Measurements from ENCODE around the gene TOR4A. TPM values are rescaled to one million over a fixed set of nuclear protein-coding genes. Genes with fewer than 3 reads are reported as not detected.

The TOR4A gene
- total and polyA plus RNA-seq, 4 experiments from 2014 or later: 0.46 to 2.1 (median 1.4) TPM

DNA sequence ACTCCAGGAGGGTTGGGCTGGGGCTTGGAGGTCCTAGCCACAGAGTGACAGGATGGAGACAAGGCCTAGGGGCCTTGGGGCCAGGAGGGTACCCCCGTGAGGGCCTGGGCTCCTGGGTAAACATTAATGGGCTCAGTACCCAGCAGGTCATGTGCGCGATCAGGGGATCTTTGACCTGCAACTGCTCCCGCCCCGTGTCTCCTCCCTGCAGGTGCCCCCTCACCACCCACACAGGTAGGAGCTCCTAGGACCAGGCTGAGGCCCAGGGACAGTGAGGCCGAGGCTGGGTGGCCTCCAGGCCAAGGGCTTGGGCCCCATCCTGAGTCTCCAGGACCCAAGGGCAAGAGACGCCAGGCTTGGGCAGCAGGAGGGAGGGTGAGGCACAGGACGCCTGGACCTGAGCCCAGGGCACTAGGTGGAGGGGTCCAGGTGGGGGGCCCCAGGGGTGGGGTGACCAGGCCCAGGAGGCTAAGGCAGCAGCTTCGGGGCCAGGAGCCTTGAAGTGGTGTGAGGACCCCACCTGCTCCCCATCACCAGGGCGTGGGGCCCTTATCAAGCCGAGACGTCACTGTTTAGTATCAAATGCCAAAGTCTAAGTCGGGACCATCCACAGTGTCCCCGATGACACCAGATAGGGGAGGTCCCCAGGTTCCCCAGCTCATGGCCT lies 46.7 kb upstream of the TOR4A start, which contains the start of gene SLC34A3:
SLC34A3 (plus strand) TSS at position 197 of the 667 bp plus-strand sequence. CDS start 802 bp downstream, outside the sequence.
- DNase-seq: no peak
- no peaks in the 10 kb centered on the region for H3K36me3 Mint-ChIP-seq
- H3K4me3 ChIP-seq (ENCODE audit: low read length in 2 of 2): no peak within 1 kb of the TSS
- H3K9me3 Mint-ChIP-seq: no peaks in the 10 kb centered on the region
- H3K27me3 Mint-ChIP-seq: peaks cover 3 to 11% of the 10 kb centered on the region in 2 donors
- no peaks in the 10 kb centered on the region for H3K36me3 ChIP-seq (ENCODE audit: insufficient read depth, low read length)
- intact Hi-C loops (cut with micrococcal nuclease): no loop called here
- H3K4me1 Mint-ChIP-seq: peaks cover 2 to 6% (median 3%) of the 10 kb centered on the region in 4 donors
- H3K27me3 ChIP-seq (ENCODE audit: insufficient read depth, low read length): no peaks in the 10 kb centered on the region
- H3K4me1 ChIP-seq (ENCODE audit: insufficient read depth, low read length): peaks cover under 1% of the 10 kb centered on the region
- H3K27ac Mint-ChIP-seq: no peak within 1 kb of the TSS
- ChIA-PET CTCF (ENCODE audit: partially characterized antibody) (interaction anchor here (0.6 to 2.0 kb wide), 2 partner anchors 113 to 515 kb away, joined by 3 to 5 read pairs; no protein-coding TSS in a partner anchor), POLR2A (ENCODE audit: partially characterized antibody) (interaction anchor here (1.7 kb wide), 1 partner anchor 10 kb away, joined by 7 read pairs; the partner anchor contains the start of gene TUBB4B)
- H3K4me3 Mint-ChIP-seq: no peak within 1 kb of the TSS
- no peaks in the 10 kb centered on the region for H3K9me3 ChIP-seq (ENCODE audit: control insufficient read depth in 1 of 2, low read length in 2 of 2)
- no peak within 1 kb of the TSS for H3K27ac ChIP-seq (ENCODE audit: low read depth, low read length)

DNA sequence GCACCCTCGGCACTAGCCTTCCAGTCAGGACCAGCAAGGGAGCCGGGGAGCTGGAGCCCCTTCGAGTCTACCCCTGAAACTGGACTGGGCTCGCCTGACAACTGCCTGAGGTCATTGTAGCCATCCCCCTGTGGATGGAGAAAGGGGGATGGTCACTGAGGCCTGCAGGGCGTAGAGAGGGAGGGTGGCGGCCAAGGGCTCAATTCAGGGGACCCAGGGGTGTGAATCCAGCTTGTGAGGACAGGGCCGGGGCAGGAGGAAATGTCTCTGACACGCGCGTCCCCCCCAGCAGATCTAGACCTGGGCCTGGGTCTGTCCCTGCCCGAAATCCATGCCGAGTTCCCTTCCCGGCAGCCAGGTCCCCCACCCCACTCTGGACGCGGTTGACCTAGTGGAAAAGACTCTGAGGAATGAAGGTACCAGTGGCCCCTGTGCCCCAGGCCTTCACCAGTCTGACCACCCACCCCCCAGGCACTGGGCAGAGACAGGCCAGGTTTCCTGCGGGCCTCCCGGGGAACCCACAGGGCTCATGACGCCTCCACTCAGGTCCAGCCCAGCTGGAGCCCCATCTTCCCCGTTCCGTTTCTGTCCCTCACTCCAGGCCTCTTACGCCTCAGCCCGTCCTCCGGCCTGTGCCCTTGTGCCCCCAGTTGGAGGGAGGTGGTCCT lies 46.0 kb upstream of the TOR4A start:
- ChIA-PET CTCF (ENCODE audit: partially characterized antibody) (interaction anchor here (2.0 kb wide), 1 partner anchor 113 kb away, joined by 5 read pairs; no protein-coding TSS in a partner anchor), POLR2A (ENCODE audit: partially characterized antibody) (interaction anchor here (1.7 kb wide), 1 partner anchor 10 kb away, joined by 7 read pairs; the partner anchor contains the start of gene TUBB4B)
- Histone ChIP-seq H3K27ac (ENCODE audit: low read depth, low read length) (no peak overlapping the region), H3K9me3 (ENCODE audit: control insufficient read depth in 1 of 2, low read length in 2 of 2) (no peaks in the 10 kb centered on the region), H3K27me3 (ENCODE audit: insufficient read depth, low read length) (no peaks in the 10 kb centered on the region), H3K4me1 (ENCODE audit: insufficient read depth, low read length) (peaks cover 7% of the 10 kb centered on the region), H3K36me3 (ENCODE audit: insufficient read depth, low read length) (no peaks in the 10 kb centered on the region), H3K4me3 (ENCODE audit: low read length in 2 of 2) (no peak overlapping the region)
- Mint-ChIP-seq H3K36me3 (no peaks in the 10 kb centered on the region), H3K4me3 (no peak overlapping the region), H3K27ac (no peak overlapping the region), H3K9me3 (no peaks in the 10 kb centered on the region), H3K4me1 (peaks cover 2 to 9% (median 3%) of the 10 kb centered on the region in 4 donors), H3K27me3 (peaks cover 3 to 11% of the 10 kb centered on the region in 2 donors)
- intact Hi-C loops (cut with micrococcal nuclease): no loop called here
- DNase-seq: no peak

DNA sequence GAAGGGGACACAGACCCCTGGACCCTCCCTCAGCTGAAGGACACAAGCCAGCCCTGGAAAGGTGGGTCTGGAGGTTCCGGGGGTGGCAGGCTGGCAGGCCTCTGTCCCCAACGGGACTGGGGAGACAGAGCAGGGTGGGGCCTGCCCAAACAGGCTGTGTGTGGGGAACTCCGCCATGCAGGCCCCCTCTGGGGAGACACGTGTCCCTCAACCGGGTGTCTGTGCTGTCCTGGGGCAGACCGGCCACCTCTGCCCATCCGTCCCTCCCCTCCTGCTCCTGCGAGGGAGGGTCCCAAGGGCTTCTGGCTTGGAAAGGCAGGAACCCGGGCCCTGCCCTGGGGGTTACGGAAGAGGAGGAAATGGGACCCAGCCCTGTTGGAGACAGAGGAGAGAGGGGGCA lies 45.4 kb upstream of the TOR4A start:
- Mint-ChIP-seq H3K27me3 (peaks cover 3 to 11% of the 10 kb centered on the region in 2 donors), H3K9me3 (no peaks in the 10 kb centered on the region), H3K4me3 (no peak overlapping the region), H3K27ac (no peak overlapping the region), H3K4me1 (peaks cover 2 to 12% (median 3%) of the 10 kb centered on the region in 4 donors), H3K36me3 (no peaks in the 10 kb centered on the region)
- Histone ChIP-seq H3K27ac (ENCODE audit: low read depth, low read length) (no peak overlapping the region), H3K4me1 (ENCODE audit: insufficient read depth, low read length) (peaks cover 13% of the 10 kb centered on the region), H3K9me3 (ENCODE audit: control insufficient read depth in 1 of 2, low read length in 2 of 2) (no peaks in the 10 kb centered on the region), H3K4me3 (ENCODE audit: low read length in 2 of 2) (no peak overlapping the region), H3K27me3 (ENCODE audit: insufficient read depth, low read length) (no peaks in the 10 kb centered on the region), H3K36me3 (ENCODE audit: insufficient read depth, low read length) (no peaks in the 10 kb centered on the region)
- POLR2A ChIA-PET (ENCODE audit: partially characterized antibody): interaction anchor here (1.7 kb wide), 1 partner anchor 9 kb away, joined by 7 read pairs; the partner anchor contains the start of gene TUBB4B
- CTCF ChIA-PET (ENCODE audit: partially characterized antibody): no interaction called here
- DNase-seq: no peak
- intact Hi-C loops (cut with micrococcal nuclease): no loop called here

DNA sequence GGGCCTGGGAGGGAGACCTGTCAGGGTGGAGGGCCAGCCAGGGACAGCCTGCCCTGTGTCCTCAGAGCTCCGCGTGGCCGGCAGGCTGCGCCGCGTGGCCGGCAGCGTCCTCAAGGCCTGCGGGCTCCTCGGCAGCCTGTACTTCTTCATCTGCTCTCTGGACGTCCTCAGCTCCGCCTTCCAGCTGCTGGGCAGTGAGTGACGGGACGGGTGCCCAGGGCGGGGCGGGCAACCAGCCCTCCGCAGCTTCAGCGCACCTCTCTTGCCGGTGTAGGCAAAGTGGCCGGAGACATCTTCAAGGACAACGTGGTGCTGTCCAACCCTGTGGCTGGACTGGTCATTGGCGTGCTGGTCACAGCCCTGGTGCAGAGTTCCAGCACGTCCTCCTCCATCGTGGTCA lies 45.0 kb upstream of the TOR4A start:
- H3K4me1 Mint-ChIP-seq: peaks cover 2 to 10% (median 4%) of the 10 kb centered on the region in 4 donors
- CTCF ChIA-PET (ENCODE audit: partially characterized antibody): no interaction called here
- no peak overlapping the region for H3K27ac ChIP-seq (ENCODE audit: low read depth, low read length)
- no peak overlapping the region for H3K27ac Mint-ChIP-seq
- H3K27me3 ChIP-seq (ENCODE audit: insufficient read depth, low read length): no peaks in the 10 kb centered on the region
- no peaks in the 10 kb centered on the region for H3K9me3 ChIP-seq (ENCODE audit: control insufficient read depth in 1 of 2, low read length in 2 of 2)
- intact Hi-C loops (cut with micrococcal nuclease): no loop called here
- H3K4me1 ChIP-seq (ENCODE audit: insufficient read depth, low read length): peaks cover 14% of the 10 kb centered on the region
- no peak overlapping the region for H3K4me3 ChIP-seq (ENCODE audit: low read length in 2 of 2)
- H3K4me3 Mint-ChIP-seq: no peak overlapping the region
- no peaks in the 10 kb centered on the region for H3K36me3 Mint-ChIP-seq
- no peaks in the 10 kb centered on the region for H3K9me3 Mint-ChIP-seq
- POLR2A ChIA-PET (ENCODE audit: partially characterized antibody): interaction anchor here (1.7 kb wide), 1 partner anchor 9 kb away, joined by 7 read pairs; the partner anchor contains the start of gene TUBB4B
- H3K27me3 Mint-ChIP-seq: peaks cover 2 to 10% of the 10 kb centered on the region in 2 donors
- no peaks in the 10 kb centered on the region for H3K36me3 ChIP-seq (ENCODE audit: insufficient read depth, low read length)
- DNase-seq: no peak

DNA sequence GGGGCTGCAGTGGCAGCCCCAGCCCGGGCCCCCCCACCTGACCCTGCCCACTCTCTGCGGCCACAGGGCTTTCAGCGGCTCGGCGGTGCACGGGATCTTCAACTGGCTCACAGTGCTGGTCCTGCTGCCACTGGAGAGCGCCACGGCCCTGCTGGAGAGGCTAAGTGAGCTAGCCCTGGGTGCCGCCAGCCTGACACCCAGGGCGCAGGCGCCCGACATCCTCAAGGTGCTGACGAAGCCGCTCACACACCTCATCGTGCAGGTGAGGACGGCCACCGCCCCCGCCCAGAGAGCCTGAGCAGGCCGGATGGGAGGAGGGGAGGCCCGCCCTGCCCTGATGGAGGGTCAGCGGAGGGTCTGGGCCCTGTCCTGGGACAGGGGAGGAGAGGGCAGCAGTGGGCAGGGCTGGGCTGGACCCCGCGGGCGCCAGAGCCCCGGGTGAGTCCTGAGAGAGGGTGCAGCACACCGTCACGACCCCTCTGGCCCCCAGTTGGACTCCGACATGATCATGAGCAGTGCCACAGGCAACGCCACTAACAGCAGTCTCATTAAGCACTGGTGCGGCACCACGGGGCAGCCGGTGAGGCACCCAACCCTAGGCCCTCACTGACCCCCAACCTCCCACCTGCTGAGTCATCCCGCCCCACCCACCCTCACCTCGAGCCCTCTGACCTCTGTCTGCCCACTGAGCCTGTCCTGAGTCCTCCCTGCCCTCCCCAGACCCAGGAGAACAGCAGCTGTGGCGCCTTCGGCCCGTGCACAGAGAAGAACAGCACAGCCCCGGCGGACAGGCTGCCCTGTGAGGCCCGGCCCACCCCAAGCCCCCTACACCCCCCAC lies 44.2 kb upstream of the TOR4A start:
- Mint-ChIP-seq H3K27ac (no peak overlapping the region), H3K36me3 (no peaks in the 10 kb centered on the region), H3K27me3 (peaks cover 0 to 9% of the 10 kb centered on the region in 2 donors), H3K9me3 (no peaks in the 10 kb centered on the region), H3K4me1 (peaks cover 0 to 6% (median 3%) of the 10 kb centered on the region in 4 donors), H3K4me3 (no peak overlapping the region)
- H3K36me3 ChIP-seq (ENCODE audit: insufficient read depth, low read length): no peaks in the 10 kb centered on the region
- intact Hi-C loops (cut with micrococcal nuclease): no loop called here
- ChIA-PET CTCF (ENCODE audit: partially characterized antibody) (no interaction called here), POLR2A (ENCODE audit: partially characterized antibody) (interaction anchor here (1.2 kb wide), 1 partner anchor 9 kb away, joined by 4 read pairs; the partner anchor contains the start of gene CYSRT1)
- no peak overlapping the region for H3K4me3 ChIP-seq (ENCODE audit: low read length in 2 of 2)
- no peaks in the 10 kb centered on the region for H3K9me3 ChIP-seq (ENCODE audit: control insufficient read depth in 1 of 2, low read length in 2 of 2)
- H3K4me1 ChIP-seq (ENCODE audit: insufficient read depth, low read length): peaks cover 14% of the 10 kb centered on the region
- no peak overlapping the region for H3K27ac ChIP-seq (ENCODE audit: low read depth, low read length)
- no peak for DNase-seq
- H3K27me3 ChIP-seq (ENCODE audit: insufficient read depth, low read length): no peaks in the 10 kb centered on the region

DNA sequence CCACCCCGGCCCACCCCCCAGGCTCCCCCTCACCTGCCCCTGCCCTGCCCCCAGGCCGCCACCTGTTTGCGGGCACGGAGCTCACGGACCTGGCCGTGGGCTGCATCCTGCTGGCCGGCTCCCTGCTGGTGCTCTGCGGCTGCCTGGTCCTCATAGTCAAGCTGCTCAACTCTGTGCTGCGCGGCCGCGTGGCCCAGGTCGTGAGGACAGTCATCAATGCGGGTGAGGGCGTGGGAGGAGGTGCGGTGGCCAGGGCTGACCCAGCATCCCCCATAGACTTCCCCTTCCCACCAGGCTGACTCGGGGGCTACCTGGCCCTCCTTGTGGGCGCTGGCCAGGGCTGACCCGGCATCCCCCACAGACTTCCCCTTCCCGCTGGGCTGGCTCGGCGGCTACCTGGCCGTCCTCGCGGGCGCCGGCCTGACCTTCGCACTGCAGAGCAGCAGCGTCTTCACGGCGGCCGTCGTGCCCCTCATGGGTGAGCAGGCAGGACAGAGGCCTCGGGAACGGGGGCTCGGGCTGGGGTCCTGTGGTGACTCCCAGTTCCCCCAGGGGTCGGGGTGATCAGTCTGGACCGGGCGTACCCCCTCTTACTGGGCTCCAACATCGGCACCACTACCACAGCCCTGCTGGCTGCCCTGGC lies 43.4 kb upstream of the TOR4A start:
- H3K27me3 ChIP-seq (ENCODE audit: insufficient read depth, low read length): no peaks in the 10 kb centered on the region
- CTCF ChIA-PET (ENCODE audit: partially characterized antibody): no interaction called here
- intact Hi-C loops (cut with micrococcal nuclease): no loop called here

More for the DNA sequence above, 43.4 kb upstream of the TOR4A start:
- no peak for DNase-seq
- peak overlapping the region in 1 of 8 donors; percentile 30 for H3K4me3 Mint-ChIP-seq
- H3K4me3 ChIP-seq (ENCODE audit: low read length in 2 of 2): no peak overlapping the region
- no peaks in the 10 kb centered on the region for H3K9me3 Mint-ChIP-seq
- no peaks in the 10 kb centered on the region for H3K9me3 ChIP-seq (ENCODE audit: control insufficient read depth in 1 of 2, low read length in 2 of 2)
- H3K27ac Mint-ChIP-seq: no peak overlapping the region
- peaks cover 0 to 9% of the 10 kb centered on the region in 2 donors for H3K27me3 Mint-ChIP-seq
- peaks cover 0 to 11% (median 4%) of the 10 kb centered on the region in 4 donors for H3K4me1 Mint-ChIP-seq
- POLR2A ChIA-PET (ENCODE audit: partially characterized antibody): interaction anchor here (1.2 kb wide), 1 partner anchor 10 kb away, joined by 4 read pairs; the partner anchor contains the start of gene CYSRT1
- H3K36me3 Mint-ChIP-seq: peaks cover 0 to 1% of the 10 kb centered on the region in 2 donors
- no peak overlapping the region for H3K27ac ChIP-seq (ENCODE audit: low read depth, low read length)
- H3K36me3 ChIP-seq (ENCODE audit: insufficient read depth, low read length): no peaks in the 10 kb centered on the region
- H3K4me1 ChIP-seq (ENCODE audit: insufficient read depth, low read length): peaks cover 19% of the 10 kb centered on the region
